ENCODE results near the gene PRSS21.

The PRSS21 gene

GRCh38 chr16:2819939-2820835 lies 3.1 kb downstream of the PRSS21 start:
- H3K4me3 ChIP-seq (ENCODE audit: control insufficient read depth, low read depth, low read length), result no peak overlapping the region
- no peak for DNase-seq (ENCODE audit: low read depth)
- TF ChIP-seq CTCF (IDR thresholded peaks at IDR 0.05; ENCODE audit: control insufficient read depth, insufficient read depth, low read depth, low read length, missing control alignments), result no peak

GRCh38 chr16:2820836-2821486 lies 3.9 kb downstream of the PRSS21 start:
- TF ChIP-seq CTCF (IDR thresholded peaks at IDR 0.05; ENCODE audit: control insufficient read depth, insufficient read depth, low read depth, low read length, missing control alignments), result no peak
- H3K4me3 ChIP-seq (ENCODE audit: control insufficient read depth, low read depth, low read length), result no peak overlapping the region
- DNase-seq (ENCODE audit: low read depth), result no peak

- H3K4me3 ChIP-seq (ENCODE audit: control insufficient read depth, low read depth, low read length), result no peak overlapping the region
- DNase-seq (ENCODE audit: low read depth), result no peak
- TF ChIP-seq CTCF (IDR thresholded peaks at IDR 0.05; ENCODE audit: control insufficient read depth, insufficient read depth, low read depth, low read length, missing control alignments), result no peak
Measured at GRCh38 chr16:2821487-2822157, 4.6 kb downstream of the PRSS21 start.

GRCh38 chr16:2822158-2822495 lies 5.1 kb downstream of the PRSS21 start:
- DNase-seq (ENCODE audit: low read depth), result no peak
- no peak for TF ChIP-seq CTCF (IDR thresholded peaks at IDR 0.05; ENCODE audit: control insufficient read depth, insufficient read depth, low read depth, low read length, missing control alignments)
- H3K4me3 ChIP-seq (ENCODE audit: control insufficient read depth, low read depth, low read length), result no peak overlapping the region

GRCh38 chr16:2822496-2822895 lies 5.5 kb downstream of the PRSS21 start:
- DNase-seq (ENCODE audit: low read depth), result no peak
- TF ChIP-seq CTCF (IDR thresholded peaks at IDR 0.05; ENCODE audit: control insufficient read depth, insufficient read depth, low read depth, low read length, missing control alignments), result no peak
- no peak overlapping the region for H3K4me3 ChIP-seq (ENCODE audit: control insufficient read depth, low read depth, low read length)

GRCh38 chr16:2824626-2825025 lies 7.6 kb downstream of the PRSS21 start:
- H3K4me3 ChIP-seq (ENCODE audit: control insufficient read depth, low read depth, low read length), result no peak overlapping the region
- no peak for DNase-seq (ENCODE audit: low read depth)
- no peak for TF ChIP-seq CTCF (IDR thresholded peaks at IDR 0.05; ENCODE audit: control insufficient read depth, insufficient read depth, low read depth, low read length, missing control alignments)
